Upper lobe of left lung (tissue), 4 donors: ENCODE data around the gene SGMS2.

ENCODE experiments used
- CTCF ChIP-seq, 6 experiments: fragments of 450-650 bp in 4 of 6; fragments of 200-600 bp in 2 of 6; sonication (generic) in 2 of 6; IDR thresholded peaks; one replicate each; pipeline ENCODE4 v1.5.1; 2016 to 2019; ENCODE audit warnings: antibody characterized with exemption in 6 of 6
- EP300 ChIP-seq, 4 donors: sonication (generic); formaldehyde crosslinking; IDR thresholded peaks; one replicate each; pipeline ENCODE4 v1.5.1; 2017; ENCODE audit warnings: antibody characterized with exemption in 4 of 4, control low read depth in 2 of 4
- POLR2A ChIP-seq, 4 donors: fragments of 450-650 bp; IDR thresholded peaks; one replicate each; pipeline ENCODE4 v1.5.1; 2016 to 2017; ENCODE audit warnings: antibody characterized with exemption in 4 of 4, mild to moderate bottlenecking in 2 of 4
- POLR2AphosphoS5 ChIP-seq, 2 donors: sonication (generic); formaldehyde crosslinking; IDR thresholded peaks; one replicate each; pipeline ENCODE4 v1.5.1; 2017; ENCODE audit warnings: antibody characterized with exemption in 2 of 2

DNA sequence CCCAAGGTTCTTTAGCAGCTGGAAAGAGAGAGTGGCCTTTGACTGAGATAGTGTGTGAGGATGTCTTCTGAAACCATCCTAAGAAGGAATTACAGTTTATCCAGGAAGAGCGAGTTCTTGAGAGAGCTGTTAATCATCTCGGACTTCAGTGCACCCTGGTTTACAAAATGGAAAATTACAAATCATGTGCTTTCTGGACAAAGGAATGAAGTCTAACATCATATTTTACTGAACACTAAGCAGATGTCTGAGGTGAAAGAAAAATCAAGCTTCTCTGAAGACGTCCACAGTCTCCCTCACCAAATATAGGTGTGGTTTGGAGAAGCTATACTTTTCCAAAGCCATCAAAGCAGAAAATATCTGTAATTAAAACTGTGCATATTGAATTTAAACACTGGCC lies 75.8 kb downstream of the SGMS2 start:
- TF ChIP-seq EP300 (IDR thresholded peaks at IDR 0.05) = no peak
- TF ChIP-seq CTCF (IDR thresholded peaks at IDR 0.05) = no peak
- TF ChIP-seq POLR2A (IDR thresholded peaks at IDR 0.05) = no peak
- TF ChIP-seq POLR2AphosphoS5 (IDR thresholded peaks at IDR 0.05) = no peak
